Measurements from ENCODE around the gene ZNF462. TPM values are rescaled to one million over a fixed set of nuclear protein-coding genes. Genes with fewer than 3 reads are reported as not detected.

The ZNF462 gene
- total RNA-seq, 1 experiment from 2014 or later, result 121 TPM

- Mint-ChIP-seq H3K4me1 (no peaks in the 10 kb centered on the region), H3K27me3 (ENCODE audit: low read depth) (no peaks in the 10 kb centered on the region), H3K9me3 (peaks cover 17% of the 10 kb centered on the region), H3K4me3 (no peak overlapping the region), H3K36me3 (peaks cover 6% of the 10 kb centered on the region; the same call in 1 of the 2 replicates), H3K27ac (no peak overlapping the region; the same call in 1 of the 2 replicates)
- no peak for TF ChIP-seq NFE2L1 (CRISPR knock-in tag; IDR thresholded peaks at IDR 0.05)
- TF ChIP-seq TEAD4 (CRISPR knock-in tag; IDR thresholded peaks at IDR 0.05), result no peak
- no peak for TF ChIP-seq ZNF317 (CRISPR knock-in tag; IDR thresholded peaks at IDR 0.05; ENCODE audit: borderline replicate concordance, low read depth)
- no peak for TF ChIP-seq PRDM15 (CRISPR knock-in tag; IDR thresholded peaks at IDR 0.05)
- no peak for TF ChIP-seq ZNF423 (CRISPR knock-in tag; IDR thresholded peaks at IDR 0.05)
- TF ChIP-seq ZNF138 (CRISPR knock-in tag; conservative IDR thresholded peaks at IDR 0.05), result no peak
- TF ChIP-seq SP1 (CRISPR knock-in tag; conservative IDR thresholded peaks at IDR 0.05), result no peak
- TF ChIP-seq AFF4 (CRISPR knock-in tag; IDR thresholded peaks at IDR 0.05; ENCODE audit: borderline replicate concordance), result no peak
- TF ChIP-seq, protein P1, sequence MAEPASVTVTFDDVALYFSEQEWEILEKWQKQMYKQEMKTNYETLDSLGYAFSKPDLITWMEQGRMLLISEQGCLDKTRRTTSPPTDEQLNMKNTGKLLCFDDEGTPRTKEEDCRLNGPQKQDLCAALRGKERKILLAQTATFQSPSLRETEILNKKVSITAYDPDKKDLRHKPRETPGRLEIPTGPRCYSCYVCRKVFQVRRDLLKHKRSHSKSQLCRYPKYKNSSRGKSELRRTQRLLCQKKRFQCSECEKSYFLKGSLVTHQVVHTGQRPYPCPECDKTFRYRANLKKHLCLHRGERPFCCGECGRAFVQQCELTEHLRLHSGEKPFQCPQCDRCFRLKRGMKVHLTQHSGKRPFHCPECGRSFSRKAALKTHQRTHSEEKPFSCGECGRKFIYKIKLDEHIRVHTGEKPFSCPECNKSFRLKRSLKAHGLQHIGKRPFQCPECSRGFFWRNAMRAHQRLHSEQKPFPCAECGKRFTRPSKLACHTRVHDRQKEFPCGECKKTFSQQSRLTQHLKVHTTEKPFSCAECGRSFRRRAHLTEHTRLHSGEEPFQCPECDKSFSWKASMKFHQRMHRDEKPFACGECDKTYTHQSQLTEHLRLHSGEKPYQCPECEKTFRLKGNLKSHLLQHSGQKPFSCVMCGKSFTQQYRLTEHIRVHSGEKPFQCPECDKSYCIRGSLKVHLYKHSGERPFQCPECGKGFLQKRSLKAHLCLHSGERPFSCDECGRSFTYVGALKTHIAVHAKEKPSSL (CRISPR knock-in tag; conservative IDR thresholded peaks at IDR 0.05), result no peak
- no peak for TF ChIP-seq ZNF232 (CRISPR knock-in tag; IDR thresholded peaks at IDR 0.05)
- no peak for TF ChIP-seq ZNF121 (CRISPR knock-in tag; IDR thresholded peaks at IDR 0.05)
- TF ChIP-seq ZNF512 (CRISPR knock-in tag; IDR thresholded peaks at IDR 0.05; ENCODE audit: borderline replicate concordance), result no peak
- no peak for TF ChIP-seq IRF2 (CRISPR knock-in tag; IDR thresholded peaks at IDR 0.05; ENCODE audit: borderline replicate concordance, low read depth)
- no peak for TF ChIP-seq TEAD1 (CRISPR knock-in tag; IDR thresholded peaks at IDR 0.05)
- no peak for TF ChIP-seq NFATC4 (CRISPR knock-in tag; IDR thresholded peaks at IDR 0.05)
- TF ChIP-seq, protein P2, sequence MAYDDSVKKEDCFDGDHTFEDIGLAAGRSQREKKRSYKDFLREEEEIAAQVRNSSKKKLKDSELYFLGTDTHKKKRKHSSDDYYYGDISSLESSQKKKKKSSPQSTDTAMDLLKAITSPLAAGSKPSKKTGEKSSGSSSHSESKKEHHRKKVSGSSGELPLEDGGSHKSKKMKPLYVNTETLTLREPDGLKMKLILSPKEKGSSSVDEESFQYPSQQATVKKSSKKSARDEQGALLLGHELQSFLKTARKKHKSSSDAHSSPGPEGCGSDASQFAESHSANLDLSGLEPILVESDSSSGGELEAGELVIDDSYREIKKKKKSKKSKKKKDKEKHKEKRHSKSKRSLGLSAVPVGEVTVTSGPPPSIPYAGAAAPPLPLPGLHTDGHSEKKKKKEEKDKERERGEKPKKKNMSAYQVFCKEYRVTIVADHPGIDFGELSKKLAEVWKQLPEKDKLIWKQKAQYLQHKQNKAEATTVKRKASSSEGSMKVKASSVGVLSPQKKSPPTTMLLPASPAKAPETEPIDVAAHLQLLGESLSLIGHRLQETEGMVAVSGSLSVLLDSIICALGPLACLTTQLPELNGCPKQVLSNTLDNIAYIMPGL (CRISPR knock-in tag; IDR thresholded peaks at IDR 0.05), result no peak
- no peak for TF ChIP-seq SMAD4 (CRISPR knock-in tag; IDR thresholded peaks at IDR 0.05)
- TF ChIP-seq SOX15 (CRISPR knock-in tag; IDR thresholded peaks at IDR 0.05), result no peak
- TF ChIP-seq, protein P3, sequence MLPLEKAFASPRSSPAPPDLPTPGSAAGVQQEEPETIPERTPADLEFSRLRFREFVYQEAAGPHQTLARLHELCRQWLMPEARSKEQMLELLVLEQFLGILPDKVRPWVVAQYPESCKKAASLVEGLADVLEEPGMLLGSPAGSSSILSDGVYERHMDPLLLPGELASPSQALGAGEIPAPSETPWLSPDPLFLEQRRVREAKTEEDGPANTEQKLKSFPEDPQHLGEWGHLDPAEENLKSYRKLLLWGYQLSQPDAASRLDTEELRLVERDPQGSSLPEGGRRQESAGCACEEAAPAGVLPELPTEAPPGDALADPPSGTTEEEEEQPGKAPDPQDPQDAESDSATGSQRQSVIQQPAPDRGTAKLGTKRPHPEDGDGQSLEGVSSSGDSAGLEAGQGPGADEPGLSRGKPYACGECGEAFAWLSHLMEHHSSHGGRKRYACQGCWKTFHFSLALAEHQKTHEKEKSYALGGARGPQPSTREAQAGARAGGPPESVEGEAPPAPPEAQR (CRISPR knock-in tag; IDR thresholded peaks at IDR 0.05), result no peak
- TF ChIP-seq MYBL2 (CRISPR knock-in tag; IDR thresholded peaks at IDR 0.05), result no peak
- DNase-seq (ENCODE audit: low spot score) (no peak), ATAC-seq (no peak)
- ChIA-PET POLR2A (interaction anchor here (0.6 kb wide), 1 partner anchor 230 kb away, joined by 3 read pairs; no protein-coding TSS in a partner anchor), CTCF (no interaction called here)
Observed at GRCh38 chr9:106829666-106830408, 33.1 kb upstream of the ZNF462 start.
